Right atrium auricular region (tissue), 2 donors: ENCODE results near the gene FRMD3. TPM values are rescaled to one million over a fixed set of nuclear protein-coding genes. Genes with fewer than 3 reads are reported as not detected.

Experiments used
- DNase-seq: peaks from one replicate; pipeline ENCODE4 v3.0.0-alpha.2; 2019; ENCODE audit warnings: low spot score
- H3K27ac ChIP-seq, 2 donors: fragments of 200-600 bp; sonication (generic); 1 replicate in 1 of 2; 2 replicates in 1 of 2; pipeline ENCODE4 v1.5.1; 2016 to 2019
- H3K27me3 ChIP-seq, 2 donors: fragments of 200-600 bp; sonication (generic); one replicate each; pipeline versions ENCODE4 v1.5.1 to v1.6.0; 2017 to 2019
- H3K36me3 ChIP-seq: fragments of 200-600 bp; sonication (generic); one replicate; pipeline ENCODE4 v1.5.1; 2016
- H3K4me1 ChIP-seq, 2 donors: fragments of 200-600 bp; sonication (generic); one replicate each; pipeline versions ENCODE4 v1.5.1 to v1.6.0; 2017 to 2019
- H3K4me3 ChIP-seq, 2 donors: fragments of 200-600 bp; sonication (generic); 1 replicate in 1 of 2; 2 replicates in 1 of 2; pipeline ENCODE4 v1.5.1; 2017 to 2019; ENCODE audit warnings: mild to moderate bottlenecking in 1 of 2, moderate library complexity in 1 of 2
- H3K9me3 ChIP-seq, 2 donors: fragments of 200-600 bp; sonication (generic); one replicate each; pipeline ENCODE4 v1.5.1; 2019
- total RNA-seq, 2 donors: library from RNA; depleted of rRNA; stranded (reverse); fragments of >200 nt; gene quantifications; one replicate each; pipeline ENCODE4 v1.1.0, GENCODE V29; 2016
- TF ChIP-seq, protein P1 (sequence below), 2 donors: fragments of 200-600 bp; sonication (generic); IDR thresholded peaks; one replicate each; pipeline ENCODE4 v1.5.1; 2019; ENCODE audit warnings: antibody characterized with exemption in 2 of 2

The FRMD3 gene
- total RNA-seq, 2 donors from 2014 or later, result 31.4 to 77.5 TPM

- Histone ChIP-seq H3K27ac (no peak overlapping the region), H3K9me3 (no peaks in the 10 kb centered on the region), H3K4me3 (no peak overlapping the region), H3K27me3 (no peaks in the 10 kb centered on the region), H3K36me3 (no peaks in the 10 kb centered on the region), H3K4me1 (peaks cover 0 to 22% of the 10 kb centered on the region in 2 donors)
- TF ChIP-seq, protein P1, sequence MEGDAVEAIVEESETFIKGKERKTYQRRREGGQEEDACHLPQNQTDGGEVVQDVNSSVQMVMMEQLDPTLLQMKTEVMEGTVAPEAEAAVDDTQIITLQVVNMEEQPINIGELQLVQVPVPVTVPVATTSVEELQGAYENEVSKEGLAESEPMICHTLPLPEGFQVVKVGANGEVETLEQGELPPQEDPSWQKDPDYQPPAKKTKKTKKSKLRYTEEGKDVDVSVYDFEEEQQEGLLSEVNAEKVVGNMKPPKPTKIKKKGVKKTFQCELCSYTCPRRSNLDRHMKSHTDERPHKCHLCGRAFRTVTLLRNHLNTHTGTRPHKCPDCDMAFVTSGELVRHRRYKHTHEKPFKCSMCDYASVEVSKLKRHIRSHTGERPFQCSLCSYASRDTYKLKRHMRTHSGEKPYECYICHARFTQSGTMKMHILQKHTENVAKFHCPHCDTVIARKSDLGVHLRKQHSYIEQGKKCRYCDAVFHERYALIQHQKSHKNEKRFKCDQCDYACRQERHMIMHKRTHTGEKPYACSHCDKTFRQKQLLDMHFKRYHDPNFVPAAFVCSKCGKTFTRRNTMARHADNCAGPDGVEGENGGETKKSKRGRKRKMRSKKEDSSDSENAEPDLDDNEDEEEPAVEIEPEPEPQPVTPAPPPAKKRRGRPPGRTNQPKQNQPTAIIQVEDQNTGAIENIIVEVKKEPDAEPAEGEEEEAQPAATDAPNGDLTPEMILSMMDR (IDR thresholded peaks at IDR 0.05), result no peak
- DNase-seq, result no peak
These were observed 90.8 kb downstream of the FRMD3 start for GRCh38 chr9:83447351-83447750.

DNA sequence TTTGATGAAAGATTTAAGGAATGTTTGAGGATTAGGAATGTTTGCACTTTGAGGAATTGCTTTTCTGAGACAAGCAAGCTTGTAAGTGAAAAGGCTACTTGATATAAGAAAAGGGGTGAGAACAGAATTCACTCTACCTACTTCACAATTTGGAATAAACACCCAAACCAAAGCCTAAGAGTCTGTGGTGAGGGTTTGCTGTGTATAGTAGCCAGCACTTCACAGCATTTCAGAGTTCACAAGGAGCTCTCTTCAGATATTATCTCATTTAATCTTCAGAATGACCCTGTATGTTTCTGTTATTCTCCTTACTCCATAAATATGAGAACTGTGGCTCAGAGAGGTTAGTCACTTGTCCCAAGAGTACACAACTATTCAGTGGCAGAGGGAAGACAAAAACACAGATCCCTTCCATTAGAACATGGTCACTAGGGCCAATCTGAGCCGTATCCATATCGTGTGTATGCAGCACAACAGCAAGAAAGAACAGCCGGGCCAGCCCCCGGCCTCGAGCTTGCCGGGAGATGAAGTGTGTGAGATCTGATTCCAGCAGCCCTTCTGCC is 92.4 kb downstream of the FRMD3 start:
- TF ChIP-seq, protein P1 (IDR thresholded peaks at IDR 0.05), result no peak
- Histone ChIP-seq H3K4me3 (no peak overlapping the region), H3K9me3 (no peaks in the 10 kb centered on the region), H3K27me3 (no peaks in the 10 kb centered on the region), H3K36me3 (no peaks in the 10 kb centered on the region), H3K4me1 (peaks cover 0 to 35% of the 10 kb centered on the region in 2 donors), H3K27ac (peak overlapping the region in 1 of 2 donors; percentile 31)
- no peak for DNase-seq

- DNase-seq, result peak; percentile 64
These were observed 94.1 kb downstream of the FRMD3 start for GRCh38 chr9:83444110-83444509.

DNA sequence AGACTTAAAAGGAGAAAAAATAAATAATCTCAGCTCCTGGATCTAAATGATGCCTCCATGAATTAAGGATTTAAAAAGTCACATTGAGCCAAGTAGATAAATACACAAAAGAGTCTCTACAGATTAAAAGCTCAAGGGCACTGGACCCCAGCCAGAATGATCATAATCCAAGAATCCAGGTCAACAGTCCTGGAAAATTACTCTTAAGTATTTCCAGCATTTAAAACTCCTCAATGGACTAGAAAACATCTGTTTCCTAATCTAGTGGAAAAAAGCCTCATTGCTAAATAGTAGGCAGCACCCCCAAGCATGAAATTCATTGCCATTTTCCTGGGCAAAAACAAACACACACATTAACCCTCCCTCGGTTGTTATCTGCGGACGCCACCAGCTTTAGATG is 96.8 kb downstream of the FRMD3 start:
- DNase-seq, result no peak
- no peak overlapping the region for H3K4me3 ChIP-seq
- no peaks in the 10 kb centered on the region for H3K36me3 ChIP-seq
- peak overlapping the region; percentile 8 to 37 for H3K27ac ChIP-seq
- H3K9me3 ChIP-seq, result no peaks in the 10 kb centered on the region
- H3K27me3 ChIP-seq, result no peaks in the 10 kb centered on the region
- H3K4me1 ChIP-seq, result peaks cover 0 to 34% of the 10 kb centered on the region in 2 donors
- TF ChIP-seq, protein P1 (IDR thresholded peaks at IDR 0.05), result no peak

More at GRCh38 chr9:83444110-83444509, 94.1 kb downstream of the FRMD3 start:
- Histone ChIP-seq H3K9me3 (no peaks in the 10 kb centered on the region), H3K4me3 (no peak overlapping the region), H3K36me3 (no peaks in the 10 kb centered on the region), H3K27ac (peak overlapping the region; percentile 6 to 33), H3K4me1 (peaks cover 0 to 41% of the 10 kb centered on the region in 2 donors), H3K27me3 (no peaks in the 10 kb centered on the region)
- TF ChIP-seq, protein P1 (IDR thresholded peaks at IDR 0.05), result no peak

GRCh38 chr9:83440641-83441040 is 97.6 kb downstream of the FRMD3 start:
- Histone ChIP-seq H3K4me1 (peaks cover 0 to 34% of the 10 kb centered on the region in 2 donors), H3K36me3 (no peaks in the 10 kb centered on the region), H3K27ac (no peak overlapping the region), H3K27me3 (no peaks in the 10 kb centered on the region), H3K9me3 (no peaks in the 10 kb centered on the region), H3K4me3 (no peak overlapping the region)
- no peak for DNase-seq
- TF ChIP-seq, protein P1 (IDR thresholded peaks at IDR 0.05), result no peak

DNA sequence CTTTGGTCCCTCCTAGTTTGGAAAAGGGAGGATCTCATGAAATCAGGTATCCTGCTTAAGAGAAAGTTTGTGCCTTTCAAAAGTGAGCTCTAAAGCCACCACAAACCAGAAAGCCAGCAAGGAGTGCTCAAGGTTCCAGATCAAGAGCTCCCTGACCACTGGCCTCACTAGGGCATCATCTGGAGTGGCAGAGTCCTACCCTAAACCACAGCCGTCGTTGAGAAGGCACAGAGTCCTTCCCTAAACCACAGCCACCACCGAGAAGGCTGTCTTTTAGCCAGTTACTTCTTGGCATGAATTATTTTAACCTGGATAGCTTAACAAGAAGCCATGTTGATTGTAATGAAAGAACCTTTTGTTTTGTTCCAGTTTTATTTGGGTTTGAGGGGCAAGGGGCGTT is 102.9 kb downstream of the FRMD3 start:
- no peak for DNase-seq
- H3K36me3 ChIP-seq, result no peaks in the 10 kb centered on the region
- H3K4me1 ChIP-seq, result peaks cover 0 to 37% of the 10 kb centered on the region in 2 donors
- H3K9me3 ChIP-seq, result no peaks in the 10 kb centered on the region
- no peak overlapping the region for H3K27ac ChIP-seq
- no peaks in the 10 kb centered on the region for H3K27me3 ChIP-seq
- TF ChIP-seq, protein P1 (IDR thresholded peaks at IDR 0.05), result no peak
- no peak overlapping the region for H3K4me3 ChIP-seq
